ENCODE results near the gene CEP162. TPM values are rescaled to one million over a fixed set of nuclear protein-coding genes. Genes with fewer than 3 reads are reported as not detected.
"Not testable (repeated sequence)": the region's sequence is repeated elsewhere in the genome, so short reads cannot be mapped to it uniquely, and the experiment has no call there.

The CEP162 gene
- total and polyA plus RNA-seq, 2 experiments from 2014 or later = 9.2 to 15.4 TPM

DNA sequence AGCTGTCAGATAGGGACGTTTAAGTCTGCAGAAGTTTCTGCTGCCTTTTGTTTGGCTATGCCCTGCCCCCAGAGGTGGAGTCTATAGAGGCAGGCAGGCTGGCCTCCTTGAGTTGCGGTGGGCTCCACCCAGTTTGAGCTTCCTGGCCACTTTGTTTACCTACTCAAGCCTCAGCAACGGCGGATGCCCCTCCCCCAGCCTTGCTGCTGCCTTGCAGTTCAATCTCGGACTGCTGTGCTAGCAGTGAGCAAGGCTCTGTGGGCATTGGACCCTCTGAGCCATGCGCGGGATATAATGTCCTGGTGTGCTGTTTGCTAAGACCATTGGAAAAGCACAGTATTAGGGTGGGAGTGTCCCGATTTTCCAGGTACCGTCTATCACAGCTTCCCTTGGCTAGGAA, 94.1 kb downstream of the CEP162 start:
- H2AFZ ChIP-seq; DNase-seq (ENCODE audit: low spot score); H3K4me1 ChIP-seq (ENCODE audit: insufficient read depth); H3K9me2 ChIP-seq (ENCODE audit: insufficient read depth); H3K27ac ChIP-seq (ENCODE audit: low read depth); H3K27ac Mint-ChIP-seq; H4K20me1 ChIP-seq (replicated peaks; ENCODE audit: insufficient read depth); H3K4me1 Mint-ChIP-seq; ATAC-seq; H3K4me3 ChIP-seq; H3F3A ChIP-seq (replicated peaks; ENCODE audit: low read depth); H3K27me3 ChIP-seq (ENCODE audit: insufficient read depth); H3K36me3 ChIP-seq (ENCODE audit: insufficient read depth); H3K4me2 ChIP-seq; H3K79me2 ChIP-seq (replicated peaks; ENCODE audit: insufficient read depth); H3K27me3 Mint-ChIP-seq (ENCODE audit: insufficient read depth, low read depth, poor library complexity); H3K4me3 Mint-ChIP-seq: not testable (repeated sequence)
- Mint-ChIP-seq H3K36me3 (ENCODE audit: low read depth) (peaks cover 53% of the 10 kb centered on the region), H3K9me3 (peaks cover 30% of the 10 kb centered on the region)

- not testable (repeated sequence) for H3K4me1 Mint-ChIP-seq; H3K27ac ChIP-seq (ENCODE audit: low read depth)
Measured at GRCh38 chr6:84129588-84129987, 97.9 kb downstream of the CEP162 start.

GRCh38 chr6:84123186-84123585, 104.3 kb downstream of the CEP162 start:
- Histone ChIP-seq H3K36me3 (ENCODE audit: insufficient read depth) (no peaks in the 10 kb centered on the region), H3K4me2 (no peak overlapping the region), H3K9me2 (ENCODE audit: insufficient read depth) (no peaks in the 10 kb centered on the region; the same call in 1 of the 2 replicates), H3K4me1 (ENCODE audit: insufficient read depth) (no peaks in the 10 kb centered on the region), H3F3A (replicated peaks; ENCODE audit: low read depth) (no peaks in the 10 kb centered on the region), H2AFZ (no peak overlapping the region), H3K79me2 (replicated peaks; ENCODE audit: insufficient read depth) (no peaks in the 10 kb centered on the region), H3K27me3 (ENCODE audit: insufficient read depth) (no peaks in the 10 kb centered on the region), H4K20me1 (replicated peaks; ENCODE audit: insufficient read depth) (no peaks in the 10 kb centered on the region), H3K27ac (ENCODE audit: low read depth) (no peak overlapping the region), H3K4me3 (no peak overlapping the region)
- Mint-ChIP-seq H3K4me3 (no peak overlapping the region), H3K9me3 (no peaks in the 10 kb centered on the region), H3K27me3 (ENCODE audit: insufficient read depth, low read depth, poor library complexity) (no peaks in the 10 kb centered on the region), H3K4me1 (no peaks in the 10 kb centered on the region), H3K36me3 (ENCODE audit: low read depth) (peaks cover 19% of the 10 kb centered on the region), H3K27ac (no peak overlapping the region)
- ATAC-seq (no peak), DNase-seq (ENCODE audit: low spot score) (no peak)
- TF ChIP-seq REST (IDR thresholded peaks at IDR 0.05; ENCODE audit: unreplicated experiment) (no peak), ZNF331 (CRISPR knock-in tag; IDR thresholded peaks at IDR 0.05; ENCODE audit: low read depth) (no peak), ZNF114 (CRISPR knock-in tag; IDR thresholded peaks at IDR 0.05) (no peak), CTCF (conservative IDR thresholded peaks at IDR 0.05; ENCODE audit: low read depth in 2 of 2) (no peak), POLR2AphosphoS5 (IDR thresholded peaks at IDR 0.05; ENCODE audit: low read depth) (no peak)

More at GRCh38 chr6:84129588-84129987, 97.9 kb downstream of the CEP162 start:
- H3K4me3 ChIP-seq; H3F3A ChIP-seq (replicated peaks; ENCODE audit: low read depth); H3K9me2 ChIP-seq (ENCODE audit: insufficient read depth); H3K27ac Mint-ChIP-seq; H3K27me3 Mint-ChIP-seq (ENCODE audit: insufficient read depth, low read depth, poor library complexity); H2AFZ ChIP-seq; H3K27me3 ChIP-seq (ENCODE audit: insufficient read depth); H3K36me3 ChIP-seq (ENCODE audit: insufficient read depth); H3K4me3 Mint-ChIP-seq; H4K20me1 ChIP-seq (replicated peaks; ENCODE audit: insufficient read depth); DNase-seq (ENCODE audit: low spot score); H3K79me2 ChIP-seq (replicated peaks; ENCODE audit: insufficient read depth); H3K4me2 ChIP-seq; H3K4me1 ChIP-seq (ENCODE audit: insufficient read depth); ATAC-seq: not testable (repeated sequence)
- H3K36me3 Mint-ChIP-seq (ENCODE audit: low read depth) = peaks cover 50% of the 10 kb centered on the region
- H3K9me3 Mint-ChIP-seq = peaks cover 27% of the 10 kb centered on the region
